ENCODE data around the gene ETHE1.

DNA sequence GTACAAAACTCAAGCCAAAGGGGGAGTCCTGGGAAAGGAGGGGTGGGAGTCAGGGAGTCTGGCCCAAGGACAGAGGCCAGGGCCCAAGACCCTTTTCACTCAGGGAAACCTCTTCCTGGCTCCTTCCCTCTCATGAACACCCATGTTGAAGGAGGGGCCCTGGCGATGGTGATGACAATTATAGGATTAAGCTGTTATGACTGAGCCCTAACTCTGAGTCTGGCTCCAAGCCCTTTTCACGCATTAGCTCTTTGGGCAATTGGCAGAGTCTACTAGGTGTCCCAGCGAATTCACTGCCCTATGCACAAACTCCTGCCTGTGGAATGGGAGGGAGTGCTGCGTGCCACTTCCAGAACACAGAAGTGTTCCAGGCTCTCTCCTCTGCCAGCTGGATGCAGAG is 26.7 kb upstream of the ETHE1 start:
- TF ChIP-seq POLR2AphosphoS5 (IDR thresholded peaks at IDR 0.05; ENCODE audit: borderline replicate concordance, low read depth, low read length) = no peak
- no peak for TF ChIP-seq EZH2 (IDR thresholded peaks at IDR 0.05)

Measured in SK-N-MC (cell line).